GM21786 (cell line): ENCODE measurements around the gene NOS1AP.

ENCODE experiments used
- ATAC-seq: cut with Tn5 transposase; IDR thresholded peaks from one replicate; pipeline ENCODE4 v1.9.1; 2021; ENCODE audit not compliant: unreplicated experiment

NOS1AP gene

GRCh38 chr1:162285149-162285561, 215.7 kb downstream of the NOS1AP start:
- no peak for ATAC-seq

GRCh38 chr1:162291000-162291399, 221.5 kb downstream of the NOS1AP start:
- no peak for ATAC-seq

DNA sequence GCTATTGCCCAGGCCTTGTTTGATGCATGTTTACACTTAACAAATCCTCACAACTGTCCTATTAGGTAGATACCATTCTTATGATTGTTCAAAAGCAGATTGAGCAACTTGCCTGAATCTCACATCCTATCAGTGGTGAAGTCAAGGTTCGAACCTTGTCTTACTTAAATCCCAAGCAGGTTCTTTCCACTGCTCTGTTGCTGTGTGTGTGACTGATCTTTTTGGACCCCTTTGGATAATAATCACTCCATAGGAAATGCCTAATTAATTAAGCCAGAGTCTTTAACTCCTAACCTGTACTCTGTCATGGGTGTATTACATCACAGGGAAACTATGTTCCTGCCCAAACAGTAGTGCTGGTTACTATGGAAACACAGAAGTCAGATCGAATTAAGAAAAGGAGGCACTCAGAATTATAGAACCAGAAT, 222.9 kb downstream of the NOS1AP start:
- ATAC-seq: no peak

DNA sequence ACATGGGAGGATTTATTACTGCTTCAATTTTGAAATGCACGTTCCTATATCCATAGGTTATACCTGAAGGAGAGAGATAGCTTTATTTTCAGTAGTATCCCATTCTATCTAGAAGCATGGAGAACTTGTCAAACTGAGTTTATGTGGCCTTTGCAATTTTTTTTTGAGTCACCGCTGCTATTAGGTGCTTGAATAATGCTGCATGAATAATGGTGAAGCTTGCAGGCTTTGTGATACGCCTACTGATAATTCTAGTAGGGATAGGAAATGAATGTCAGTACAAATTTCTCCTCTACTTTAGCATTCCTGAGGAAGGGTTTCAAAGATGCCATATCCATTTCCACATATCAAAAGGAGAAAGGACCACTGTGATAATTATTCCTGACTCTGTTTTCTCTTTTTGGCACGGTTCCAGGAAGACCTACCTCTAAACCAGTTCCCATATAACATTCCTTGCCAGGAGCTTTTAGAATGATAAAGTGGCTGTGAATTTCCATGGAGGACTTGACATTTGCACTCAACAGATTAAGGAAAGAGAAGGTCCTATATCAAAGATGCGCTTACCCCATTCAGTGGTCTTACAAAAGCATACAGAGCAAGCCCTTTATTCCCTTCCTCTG, 223.7 kb downstream of the NOS1AP start:
- no peak for ATAC-seq

- ATAC-seq: no peak
Measured at GRCh38 chr1:162294015-162294414, 224.5 kb downstream of the NOS1AP start.

DNA sequence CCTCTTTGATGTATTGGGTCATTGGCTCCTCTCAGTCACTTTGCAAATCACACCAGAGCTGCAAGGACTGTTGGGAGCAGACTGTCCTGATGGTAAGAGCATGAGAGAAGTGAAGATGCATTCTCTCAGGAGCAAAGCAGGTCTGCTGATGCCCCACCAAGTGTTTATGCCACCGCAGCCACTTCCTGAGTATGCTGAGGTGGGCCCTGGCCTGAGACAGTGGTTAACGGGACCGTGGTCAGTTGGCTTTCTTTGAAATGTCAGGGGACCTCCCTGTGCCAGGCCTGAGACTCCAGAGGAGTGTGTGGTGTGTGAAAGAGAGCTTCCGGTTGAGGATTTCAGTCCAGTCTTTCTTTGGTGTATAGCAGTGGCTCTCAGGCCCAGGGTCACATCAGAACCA, 227.7 kb downstream of the NOS1AP start:
- ATAC-seq: no peak

DNA sequence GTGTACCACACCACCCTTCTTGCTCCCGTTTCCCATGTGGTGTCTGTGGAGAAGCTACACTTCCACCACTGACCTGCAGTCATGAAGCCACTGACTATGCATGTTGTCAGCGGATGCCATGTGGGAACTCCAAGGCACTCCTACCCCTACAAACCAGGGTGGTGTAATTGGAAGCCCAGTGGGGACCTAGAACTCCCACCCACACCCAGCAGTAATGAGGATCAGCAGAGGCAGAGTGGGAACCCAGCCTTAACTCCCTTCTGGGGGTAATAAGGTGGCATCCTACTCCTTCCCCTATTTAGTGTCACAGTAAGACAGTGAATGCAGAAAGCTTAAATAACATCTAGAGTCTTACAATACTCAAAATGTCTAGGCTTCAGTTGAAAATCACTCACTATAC, 228.8 kb downstream of the NOS1AP start:
- ATAC-seq: no peak

DNA sequence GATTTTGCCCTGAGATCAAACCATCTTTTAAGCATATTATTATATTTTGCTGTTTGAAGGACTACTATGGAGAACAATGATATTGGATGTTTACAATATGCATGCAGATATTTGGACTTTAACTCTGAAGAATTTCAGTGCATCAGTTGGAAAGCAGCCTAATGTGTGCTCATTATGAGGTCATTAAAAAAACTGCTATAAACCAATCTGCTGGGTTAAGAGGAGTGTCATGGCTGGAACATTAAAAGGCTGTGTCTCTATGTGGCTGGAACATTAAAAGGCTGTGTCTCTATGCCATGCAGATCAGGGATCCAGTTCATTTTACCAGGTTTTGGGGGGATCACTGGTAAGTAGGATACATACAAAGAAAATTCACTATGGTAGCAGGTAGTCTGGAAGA, 229.5 kb downstream of the NOS1AP start:
- ATAC-seq: no peak

DNA sequence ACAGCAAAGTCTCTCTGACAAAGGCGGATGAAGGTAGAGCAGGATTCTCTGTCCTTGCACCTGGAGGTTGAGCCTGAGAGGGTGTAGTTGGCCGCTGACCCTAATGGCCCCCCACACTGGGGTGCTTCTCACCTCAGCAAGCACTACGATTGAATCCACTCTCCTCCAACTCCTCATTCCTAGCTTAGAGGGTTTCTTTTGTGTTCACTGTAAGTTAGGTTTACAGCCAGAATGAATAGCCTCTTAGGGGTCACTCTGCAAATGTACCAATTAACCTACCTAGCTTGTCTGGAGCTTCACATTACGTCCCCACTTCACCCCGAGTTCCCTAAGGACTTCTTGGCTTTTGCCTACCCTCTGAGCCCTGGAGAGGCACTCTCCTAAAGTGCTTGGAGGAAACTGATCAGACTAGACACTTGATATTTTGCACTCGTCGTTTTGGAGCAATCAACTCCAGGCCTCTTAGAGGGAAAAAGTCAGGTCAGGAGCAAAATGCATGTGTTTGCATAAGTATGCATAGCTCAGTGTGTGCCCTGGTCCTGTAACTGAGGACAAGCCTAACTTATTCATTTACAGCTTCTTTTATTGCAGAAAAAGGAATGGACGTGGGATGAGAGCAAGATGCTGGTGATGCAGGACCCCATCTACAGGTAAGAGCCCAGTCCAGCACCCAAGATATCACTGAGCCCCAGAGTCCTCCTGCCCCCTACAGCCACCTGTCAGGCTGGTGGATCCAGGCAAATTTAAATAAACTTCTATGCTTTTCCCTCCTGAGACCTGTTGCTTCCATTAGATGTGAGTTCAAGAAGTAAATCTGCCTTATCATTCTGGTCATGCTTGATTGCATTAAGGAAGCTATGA, 230.8 kb downstream of the NOS1AP start:
- no peak for ATAC-seq

DNA sequence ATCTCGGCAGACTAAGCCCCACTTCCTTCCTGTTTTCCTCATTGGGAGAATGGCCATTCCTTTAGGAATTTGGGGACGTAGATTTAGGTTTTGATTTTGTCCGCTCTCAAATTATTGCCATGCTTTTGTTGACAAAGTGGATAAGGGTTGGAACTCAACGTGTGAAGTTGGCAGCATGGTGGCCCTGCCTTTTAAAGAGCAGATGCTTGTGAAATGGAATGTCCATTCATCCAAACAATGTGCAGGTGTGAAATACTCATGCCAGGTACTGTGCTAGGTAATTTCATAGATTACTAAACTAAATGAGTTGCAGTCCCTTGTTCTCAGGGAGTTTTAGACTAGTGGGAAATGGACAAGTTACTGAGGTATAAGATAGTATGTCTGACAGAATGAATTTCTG, 232.2 kb downstream of the NOS1AP start:
- ATAC-seq: no peak

DNA sequence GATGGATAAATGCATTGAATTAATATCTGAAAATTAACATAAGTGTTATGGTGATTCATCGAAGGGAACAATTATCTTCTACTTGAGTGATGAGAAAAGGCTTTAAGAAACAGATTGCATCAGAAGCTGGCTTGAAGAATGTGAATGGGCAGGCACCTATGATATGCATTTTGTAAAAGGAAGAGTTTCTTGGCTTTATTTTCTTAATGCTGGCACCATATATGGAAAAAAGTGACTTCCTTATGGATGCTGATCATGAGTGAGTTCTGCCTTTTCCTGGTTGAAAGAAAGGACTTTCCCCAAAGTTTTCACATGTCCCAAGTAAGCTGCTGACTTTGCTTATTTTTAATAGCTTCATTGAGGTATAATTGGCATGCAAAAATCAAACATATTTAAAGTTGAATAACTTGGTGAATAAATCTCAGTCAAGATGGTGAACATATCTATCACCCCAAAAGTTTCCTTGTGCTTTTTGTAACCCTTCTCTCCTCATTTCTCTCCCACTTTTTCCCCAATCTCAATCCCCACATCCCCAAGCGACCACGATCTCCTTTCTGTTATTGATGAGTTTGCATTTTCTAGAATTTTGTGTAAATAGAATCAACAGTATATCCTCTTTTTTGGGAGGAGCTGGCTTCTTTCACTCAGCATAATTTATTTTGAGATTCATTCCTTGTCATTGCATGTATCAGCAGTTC, 233.0 kb downstream of the NOS1AP start:
- no peak for ATAC-seq

GRCh38 chr1:162303004-162303344, 233.5 kb downstream of the NOS1AP start:
- ATAC-seq: no peak

DNA sequence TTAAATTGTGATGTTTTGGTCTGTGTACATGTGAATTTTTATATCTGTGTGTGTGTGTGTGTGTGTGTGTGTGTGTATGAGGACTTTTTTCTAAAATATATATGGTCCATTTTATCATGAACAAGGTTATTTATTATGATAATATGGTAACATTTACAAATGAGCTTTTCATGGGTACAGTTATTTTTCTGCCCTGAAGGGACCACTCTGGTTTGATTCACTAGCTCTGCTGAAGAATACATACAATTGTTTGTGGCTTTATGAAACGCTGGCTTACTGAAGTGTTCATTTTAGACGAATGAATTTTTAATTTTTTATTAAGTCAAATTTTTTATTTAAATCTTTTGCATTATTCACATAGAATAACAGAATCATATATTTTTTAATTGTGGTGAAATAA, 235.2 kb downstream of the NOS1AP start:
- ATAC-seq: no peak

GRCh38 chr1:162305969-162306368, 236.5 kb downstream of the NOS1AP start:
- ATAC-seq: no peak

DNA sequence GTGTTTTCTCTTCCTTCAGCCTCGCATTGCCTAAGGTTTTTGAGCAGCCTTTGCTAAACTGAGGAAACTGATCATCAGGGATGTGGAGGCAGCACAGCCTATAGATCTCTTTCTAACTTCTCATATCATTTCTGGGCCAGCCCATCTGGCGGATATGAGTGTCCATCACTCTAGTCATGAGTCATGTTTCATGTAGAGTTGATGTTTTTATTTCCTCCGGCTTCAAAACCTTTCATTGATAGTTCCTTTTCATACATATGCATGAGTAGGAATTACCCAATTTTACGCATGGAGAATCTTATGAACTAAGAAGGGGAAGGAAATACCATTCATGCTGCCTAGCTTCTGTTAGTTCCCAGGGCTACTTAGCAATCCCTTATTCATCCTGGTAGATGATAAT, 240.8 kb downstream of the NOS1AP start:
- ATAC-seq: no peak

DNA sequence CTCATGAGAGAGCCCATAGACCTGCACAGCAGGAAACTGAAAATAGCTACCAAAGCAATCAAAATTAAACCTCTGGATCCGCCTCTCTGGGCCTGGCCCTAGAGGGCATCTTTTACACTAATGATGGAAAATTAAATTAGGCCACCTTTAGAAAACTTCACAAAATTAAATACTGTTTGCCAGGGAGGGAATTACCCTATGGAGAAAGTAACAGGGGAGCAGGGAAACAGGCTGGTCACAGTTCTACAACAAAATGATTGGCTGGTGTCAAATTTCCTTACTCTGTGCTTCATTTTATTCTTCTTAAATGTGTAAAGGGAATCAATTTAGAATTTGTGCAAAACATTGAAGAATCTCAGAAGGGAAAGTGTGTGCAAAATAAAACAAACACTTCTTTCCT, 244.7 kb downstream of the NOS1AP start:
- ATAC-seq: no peak

GRCh38 chr1:162315673-162316072, 246.2 kb downstream of the NOS1AP start:
- no peak for ATAC-seq

GRCh38 chr1:162316187-162316586, 246.7 kb downstream of the NOS1AP start:
- ATAC-seq: no peak

GRCh38 chr1:162317621-162318020, 248.1 kb downstream of the NOS1AP start:
- ATAC-seq: no peak

GRCh38 chr1:162319493-162320175, 250.1 kb downstream of the NOS1AP start:
- no peak for ATAC-seq

- ATAC-seq: no peak
Measured at GRCh38 chr1:162321809-162322422, 252.4 kb downstream of the NOS1AP start.
